K562 (cell line): ENCODE results near the gene PARK7. TPM values are rescaled to one million over a fixed set of nuclear protein-coding genes. Genes with fewer than 3 reads are reported as not detected.

ENCODE experiments used
- BHLHE40 ChIP-seq: IDR thresholded peaks from 2 replicates; pipeline ENCODE4 v1.6.1; 2011; ENCODE audit warnings: low read length, improper control_type of control experiment
- CHD7 ChIP-seq: fragments of 200-600 bp; sonication (generic); IDR thresholded peaks from one replicate; pipeline ENCODE4 v1.6.1; 2012; ENCODE audit warnings: mild to moderate bottlenecking, low read depth, low read length, inconsistent platforms
- DNMT1 ChIP-seq: fragments of 450-650 bp; IDR thresholded peaks from 2 replicates; pipeline ENCODE4 v1.6.1; 2016; ENCODE audit warnings: antibody characterized with exemption, mild to moderate bottlenecking
- ELK1 ChIP-seq: sonication (generic); formaldehyde crosslinking; IDR thresholded peaks from 2 replicates; pipeline ENCODE4 v1.8.1; 2022; ENCODE audit warnings: missing genetic modification reagents
- FOXJ2 ChIP-seq: fragments of 200-800 bp; sonication (Bioruptor generic); IDR thresholded peaks from 2 replicates; pipeline ENCODE4 v1.6.1; 2016; ENCODE audit warnings: missing genetic modification characterization, missing compliant biosample characterization
- NCOA1 ChIP-seq: fragments of 450-650 bp; IDR thresholded peaks from 2 replicates; pipeline ENCODE4 v1.6.1; 2016; ENCODE audit warnings: low read depth
- TAF1 ChIP-seq: IDR thresholded peaks from 2 replicates; pipeline ENCODE4 v1.6.1; 2011; ENCODE audit warnings: mild to moderate bottlenecking, low read length, moderate library complexity; ENCODE audit not compliant: insufficient read depth, control insufficient read depth, severe bottlenecking; ENCODE audit errors: extremely low read depth
- ZNF121 ChIP-seq: sonication (generic); formaldehyde crosslinking; conservative IDR thresholded peaks from 2 replicates; pipeline ENCODE4 v1.8.0; 2022; ENCODE audit warnings: missing genetic modification reagents
- ZNF444 ChIP-seq: fragments of 250-450 bp; sonication (Bioruptor Pico); IDR thresholded peaks from 2 replicates; pipeline ENCODE4 v1.4.0; 2020; ENCODE audit warnings: mild to moderate bottlenecking, moderate library complexity
- polyA plus RNA-seq, 8 experiments: library from polyadenylated mRNA; depleted of rRNA in 4 of 8; stranded (reverse) in 5 of 8; unstranded in 3 of 8; fragments of >200 nt; fragmentation: Nextera tagmentation in 2 of 8; fragmentation: Illumina TruSeq in 1 of 8; extraction: Ambion mirVana in 2 of 8; extraction: Trizol in 1 of 8; gene quantifications; 2 replicates each; pipeline versions ENCODE4 v1.2.1 to v1.2.3, GENCODE V29; 2011 to 2014; ENCODE audit warnings: inconsistent platforms in 1 of 8, missing spikeins in 1 of 8
- total RNA-seq, 7 experiments: library from RNA; depleted of rRNA in 6 of 7; stranded (reverse); fragments of >200 nt in 6 of 7; fragmentation: Illumina TruSeq in 2 of 7; extraction: Trizol in 2 of 7; gene quantifications; 2 replicates each; pipeline versions ENCODE4 v1.2.1 to v1.2.3, GENCODE V29; 2011 to 2021; ENCODE audit warnings: low replicate concordance in 1 of 7
- TF ChIP-seq, protein P1 (sequence below): fragments of 250-450 bp; sonication (Bioruptor Pico); IDR thresholded peaks from 2 replicates; pipeline ENCODE4 v1.5.0; 2022; ENCODE audit warnings: mild to moderate bottlenecking

Gene PARK7
- total and polyA plus RNA-seq, 9 of the 15 experiments (the other 6 are each of a cell fraction or from before 2014, with no cell fraction given): 374 to 1,298 (median 484) TPM

DNA sequence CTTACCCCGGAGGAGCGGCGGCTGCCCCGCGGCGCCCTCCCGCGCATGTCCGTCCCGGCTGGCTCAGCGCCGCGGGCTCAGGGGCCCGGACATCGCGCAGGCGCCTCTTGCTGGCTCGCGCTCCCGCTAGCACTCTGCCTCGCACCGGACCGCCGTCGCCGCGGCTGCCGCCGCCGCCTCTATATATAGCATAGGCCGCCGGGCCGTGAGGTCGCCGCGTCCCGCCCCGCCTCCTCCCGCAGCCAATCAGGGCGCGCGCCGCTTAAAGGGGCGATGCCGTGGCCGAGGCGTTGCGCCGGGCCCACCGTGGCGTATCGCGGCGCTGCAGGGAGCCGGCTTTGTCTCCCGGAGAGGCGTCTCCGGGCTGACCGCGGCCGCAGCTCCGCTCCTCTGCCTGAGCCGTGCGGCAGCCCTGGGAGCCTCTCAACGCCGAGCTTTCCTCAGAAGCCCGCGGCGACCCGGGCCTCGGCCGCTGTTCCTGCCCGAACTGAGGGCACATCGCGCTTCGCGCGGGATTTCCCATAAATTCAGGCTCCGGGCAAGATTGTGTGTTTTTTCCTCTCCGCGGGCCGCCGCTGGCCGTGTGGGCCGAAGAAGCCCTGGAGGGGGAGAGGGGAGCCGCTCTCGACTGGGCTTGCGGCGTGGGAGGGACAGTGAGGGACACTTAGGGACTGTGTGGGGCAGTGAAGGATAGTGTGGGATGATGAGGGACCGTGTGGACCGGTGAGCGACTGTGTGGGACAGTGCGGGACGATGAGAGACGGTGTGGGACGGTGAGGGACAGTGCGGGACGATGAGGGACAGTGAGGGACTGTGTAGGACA, 64.9 kb downstream of the PARK7 start, which contains the start of gene ERRFI1 (continued):
- TF ChIP-seq, protein P1, sequence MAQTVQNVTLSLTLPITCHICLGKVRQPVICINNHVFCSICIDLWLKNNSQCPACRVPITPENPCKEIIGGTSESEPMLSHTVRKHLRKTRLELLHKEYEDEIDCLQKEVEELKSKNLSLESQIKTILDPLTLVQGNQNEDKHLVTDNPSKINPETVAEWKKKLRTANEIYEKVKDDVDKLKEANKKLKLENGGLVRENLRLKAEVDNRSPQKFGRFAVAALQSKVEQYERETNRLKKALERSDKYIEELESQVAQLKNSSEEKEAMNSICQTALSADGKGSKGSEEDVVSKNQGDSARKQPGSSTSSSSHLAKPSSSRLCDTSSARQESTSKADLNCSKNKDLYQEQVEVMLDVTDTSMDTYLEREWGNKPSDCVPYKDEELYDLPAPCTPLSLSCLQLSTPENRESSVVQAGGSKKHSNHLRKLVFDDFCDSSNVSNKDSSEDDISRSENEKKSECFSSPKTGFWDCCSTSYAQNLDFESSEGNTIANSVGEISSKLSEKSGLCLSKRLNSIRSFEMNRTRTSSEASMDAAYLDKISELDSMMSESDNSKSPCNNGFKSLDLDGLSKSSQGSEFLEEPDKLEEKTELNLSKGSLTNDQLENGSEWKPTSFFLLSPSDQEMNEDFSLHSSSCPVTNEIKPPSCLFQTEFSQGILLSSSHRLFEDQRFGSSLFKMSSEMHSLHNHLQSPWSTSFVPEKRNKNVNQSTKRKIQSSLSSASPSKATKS (CRISPR knock-in tag): no peak
- TF ChIP-seq NCOA1 (no peak), BHLHE40 (peak; percentile 10; the same call in 1 of the 2 replicates), ZNF121 (no peak; the same call in 1 of the 2 replicates), CHD7 (no peak), FOXJ2 (no peak), ELK1 (no peak), DNMT1 (no peak), ZNF444 (CRISPR knock-in tag) (no peak), TAF1 (peak; percentile 50)
